ENCODE results near the gene MDFI. TPM values are rescaled to one million over a fixed set of nuclear protein-coding genes. Genes with fewer than 3 reads are reported as not detected.

The MDFI gene
- total and polyA plus RNA-seq, 4 donors = 0.24 to 2.8 (median 0.50) TPM; not detected in 1

DNA sequence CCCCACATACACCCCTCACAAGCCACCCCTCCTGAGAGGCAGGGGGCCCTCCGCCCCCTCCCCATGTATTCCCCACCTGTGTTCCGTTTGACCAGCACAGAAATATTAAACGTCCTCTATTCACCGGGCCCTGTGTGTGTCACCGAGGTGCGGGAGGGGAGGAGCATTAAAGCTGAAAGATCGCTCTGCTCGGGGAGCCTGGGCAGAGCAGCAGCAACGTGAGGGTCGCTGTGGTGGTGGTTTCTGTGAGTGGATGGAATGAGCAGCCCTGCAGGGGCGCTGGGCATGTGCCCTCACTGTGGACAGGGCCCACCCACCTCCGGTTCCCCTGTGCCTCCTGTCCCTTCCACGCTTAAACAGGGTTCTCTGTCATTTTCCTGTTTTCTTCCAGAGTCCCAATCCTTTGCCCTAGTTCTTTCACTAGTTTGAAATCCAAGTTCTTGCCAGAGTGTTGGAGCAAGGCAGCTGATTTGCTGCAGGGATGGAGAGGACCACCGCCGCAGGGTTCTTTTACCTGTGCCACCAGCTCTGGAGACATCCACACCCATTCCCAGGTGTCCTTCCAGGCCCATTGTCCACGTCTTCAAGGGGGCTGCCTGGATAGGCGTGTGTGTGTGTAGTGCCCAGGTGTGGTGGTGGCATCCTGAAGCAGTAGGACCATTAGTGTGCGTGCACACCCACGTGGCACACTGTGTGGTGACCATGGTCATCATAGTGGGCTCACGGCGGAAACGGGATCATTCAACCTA, 37.6 kb upstream of the MDFI start:
- no peak overlapping the region for H3K27ac ChIP-seq (ENCODE audit: low read depth in 1 of 2, low read length in 2 of 2)
- no peak for TF ChIP-seq HNF4A (conservative IDR thresholded peaks at IDR 0.05)
- no peak for TF ChIP-seq NR2F2 (IDR thresholded peaks at IDR 0.05)
- TF ChIP-seq HNF4G (IDR thresholded peaks at IDR 0.05) = no peak
- no peak for TF ChIP-seq JUND (IDR thresholded peaks at IDR 0.05)
- TF ChIP-seq FOXA1 (IDR thresholded peaks at IDR 0.05) = no peak
- no peak for TF ChIP-seq SP1 (IDR thresholded peaks at IDR 0.05)
- no peak for TF ChIP-seq YY1 (IDR thresholded peaks at IDR 0.05)
- no peak overlapping the region for H3K4me3 ChIP-seq (ENCODE audit: low read depth in 1 of 3, low read length in 3 of 3)
- 87% methylated on average over 22 of the region's 22 CpGs for WGBS
- no peak overlapping the region for H3K9ac ChIP-seq (ENCODE audit: low read depth in 1 of 2, low read length in 2 of 2)
- peaks cover 8 to 18% (median 12%) of the 10 kb centered on the region in 4 donors for H3K36me3 ChIP-seq (ENCODE audit: control insufficient read depth in 4 of 4, insufficient read depth in 3 of 4, low read depth in 1 of 4, low read length in 3 of 4)
- DNase-seq (ENCODE audit: low spot score) = no peak
- H3K27me3 ChIP-seq (ENCODE audit: control insufficient read depth in 4 of 4, insufficient read depth in 4 of 4, low read length in 3 of 4) = no peaks in the 10 kb centered on the region
- H3K4me1 ChIP-seq (ENCODE audit: control insufficient read depth in 4 of 4, insufficient read depth in 4 of 4, low read length in 3 of 4) = peaks cover 0 to 5% (median 4%) of the 10 kb centered on the region in 4 donors
- H3K9me3 ChIP-seq (ENCODE audit: control insufficient read depth in 4 of 4, low read length in 3 of 4) = no peaks in the 10 kb centered on the region

GRCh38 chr6:41601248-41601549, 37.1 kb upstream of the MDFI start:
- TF ChIP-seq, protein P1, sequence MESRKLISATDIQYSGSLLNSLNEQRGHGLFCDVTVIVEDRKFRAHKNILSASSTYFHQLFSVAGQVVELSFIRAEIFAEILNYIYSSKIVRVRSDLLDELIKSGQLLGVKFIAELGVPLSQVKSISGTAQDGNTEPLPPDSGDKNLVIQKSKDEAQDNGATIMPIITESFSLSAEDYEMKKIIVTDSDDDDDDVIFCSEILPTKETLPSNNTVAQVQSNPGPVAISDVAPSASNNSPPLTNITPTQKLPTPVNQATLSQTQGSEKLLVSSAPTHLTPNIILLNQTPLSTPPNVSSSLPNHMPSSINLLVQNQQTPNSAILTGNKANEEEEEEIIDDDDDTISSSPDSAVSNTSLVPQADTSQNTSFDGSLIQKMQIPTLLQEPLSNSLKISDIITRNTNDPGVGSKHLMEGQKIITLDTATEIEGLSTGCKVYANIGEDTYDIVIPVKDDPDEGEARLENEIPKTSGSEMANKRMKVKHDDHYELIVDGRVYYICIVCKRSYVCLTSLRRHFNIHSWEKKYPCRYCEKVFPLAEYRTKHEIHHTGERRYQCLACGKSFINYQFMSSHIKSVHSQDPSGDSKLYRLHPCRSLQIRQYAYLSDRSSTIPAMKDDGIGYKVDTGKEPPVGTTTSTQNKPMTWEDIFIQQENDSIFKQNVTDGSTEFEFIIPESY (IDR thresholded peaks at IDR 0.05) = no peak
- TF ChIP-seq FOXA2 (IDR thresholded peaks at IDR 0.05) (no peak), TAF1 (conservative IDR thresholded peaks at IDR 0.05) (no peak), HNF4A (conservative IDR thresholded peaks at IDR 0.05) (no peak), JUND (IDR thresholded peaks at IDR 0.05) (no peak), REST (IDR thresholded peaks at IDR 0.05) (no peak), NR2F2 (IDR thresholded peaks at IDR 0.05) (no peak), FOXA1 (IDR thresholded peaks at IDR 0.05) (no peak), RAD21 (IDR thresholded peaks at IDR 0.05) (no peak), EGR1 (IDR thresholded peaks at IDR 0.05; ENCODE audit: low read depth in 2 of 2) (no peak), SP1 (IDR thresholded peaks at IDR 0.05) (no peak), RXRA (IDR thresholded peaks at IDR 0.05) (no peak), MAX (IDR thresholded peaks at IDR 0.05) (no peak), YY1 (IDR thresholded peaks at IDR 0.05) (no peak), GABPA (IDR thresholded peaks at IDR 0.05 in 1 of 2, conservative IDR thresholded peaks at IDR 0.05 in 1 of 2) (no peak), HNF4G (IDR thresholded peaks at IDR 0.05) (no peak)
- TF ChIP-seq, protein P2, sequence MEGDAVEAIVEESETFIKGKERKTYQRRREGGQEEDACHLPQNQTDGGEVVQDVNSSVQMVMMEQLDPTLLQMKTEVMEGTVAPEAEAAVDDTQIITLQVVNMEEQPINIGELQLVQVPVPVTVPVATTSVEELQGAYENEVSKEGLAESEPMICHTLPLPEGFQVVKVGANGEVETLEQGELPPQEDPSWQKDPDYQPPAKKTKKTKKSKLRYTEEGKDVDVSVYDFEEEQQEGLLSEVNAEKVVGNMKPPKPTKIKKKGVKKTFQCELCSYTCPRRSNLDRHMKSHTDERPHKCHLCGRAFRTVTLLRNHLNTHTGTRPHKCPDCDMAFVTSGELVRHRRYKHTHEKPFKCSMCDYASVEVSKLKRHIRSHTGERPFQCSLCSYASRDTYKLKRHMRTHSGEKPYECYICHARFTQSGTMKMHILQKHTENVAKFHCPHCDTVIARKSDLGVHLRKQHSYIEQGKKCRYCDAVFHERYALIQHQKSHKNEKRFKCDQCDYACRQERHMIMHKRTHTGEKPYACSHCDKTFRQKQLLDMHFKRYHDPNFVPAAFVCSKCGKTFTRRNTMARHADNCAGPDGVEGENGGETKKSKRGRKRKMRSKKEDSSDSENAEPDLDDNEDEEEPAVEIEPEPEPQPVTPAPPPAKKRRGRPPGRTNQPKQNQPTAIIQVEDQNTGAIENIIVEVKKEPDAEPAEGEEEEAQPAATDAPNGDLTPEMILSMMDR (IDR thresholded peaks at IDR 0.05; ENCODE audit: low read depth, low read length, missing input control) = no peak
- TF ChIP-seq, protein P3, sequence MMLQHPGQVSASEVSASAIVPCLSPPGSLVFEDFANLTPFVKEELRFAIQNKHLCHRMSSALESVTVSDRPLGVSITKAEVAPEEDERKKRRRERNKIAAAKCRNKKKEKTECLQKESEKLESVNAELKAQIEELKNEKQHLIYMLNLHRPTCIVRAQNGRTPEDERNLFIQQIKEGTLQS (IDR thresholded peaks at IDR 0.05) = no peak
- 98% methylated on average over 6 of the region's 6 CpGs for WGBS
- H3K36me3 ChIP-seq (ENCODE audit: control insufficient read depth in 4 of 4, insufficient read depth in 3 of 4, low read depth in 1 of 4, low read length in 3 of 4) = peaks cover 7 to 18% (median 10%) of the 10 kb centered on the region in 4 donors

More at GRCh38 chr6:41601248-41601549, 37.1 kb upstream of the MDFI start:
- Histone ChIP-seq H3K9ac (ENCODE audit: low read depth in 1 of 2, low read length in 2 of 2) (no peak overlapping the region), H3K9me3 (ENCODE audit: control insufficient read depth in 4 of 4, low read length in 3 of 4) (no peaks in the 10 kb centered on the region), H3K27ac (ENCODE audit: low read depth in 1 of 2, low read length in 2 of 2) (no peak overlapping the region), H3K27me3 (ENCODE audit: control insufficient read depth in 4 of 4, insufficient read depth in 4 of 4, low read length in 3 of 4) (no peaks in the 10 kb centered on the region), H3K4me1 (ENCODE audit: control insufficient read depth in 4 of 4, insufficient read depth in 4 of 4, low read length in 3 of 4) (peaks cover 0 to 5% (median 4%) of the 10 kb centered on the region in 4 donors), H3K4me3 (ENCODE audit: low read depth in 1 of 3, low read length in 3 of 3) (no peak overlapping the region)
- DNase-seq (ENCODE audit: low spot score) = no peak

Data from liver (tissue), 9 donors.